Transverse colon (tissue), 4 donors: ENCODE data around the gene CDK2AP2.

ENCODE experiments used
- CTCF ChIP-seq, 5 experiments: fragments of 200-600 bp in 3 of 5; fragments of 450-650 bp in 2 of 5; sonication (generic) in 3 of 5; IDR thresholded peaks; 1 replicate in 2 of 5; 2 replicates in 3 of 5; pipeline ENCODE4 v1.5.1; 2016 to 2017; ENCODE audit warnings: antibody characterized with exemption in 5 of 5, inconsistent platforms in 3 of 5, mild to moderate bottlenecking in 2 of 5, moderate library complexity in 1 of 5
- EP300 ChIP-seq: sonication (generic); formaldehyde crosslinking; IDR thresholded peaks from one replicate; pipeline ENCODE4 v1.6.1; 2017; ENCODE audit warnings: antibody characterized with exemption, low read depth
- POLR2A ChIP-seq: fragments of 450-650 bp; IDR thresholded peaks from one replicate; pipeline ENCODE4 v1.6.1; 2016; ENCODE audit warnings: antibody characterized with exemption, mild to moderate bottlenecking, moderate library complexity
- POLR2AphosphoS5 ChIP-seq, 3 donors: sonication (generic); formaldehyde crosslinking; IDR thresholded peaks; one replicate each; pipeline ENCODE4 v1.6.1; 2016; ENCODE audit warnings: antibody characterized with exemption in 3 of 3

- peak; percentile 95 to 99 (median 98) for TF ChIP-seq CTCF (IDR thresholded peaks at IDR 0.05)
- peak; percentile 84 for TF ChIP-seq POLR2A
- TF ChIP-seq POLR2AphosphoS5 (IDR thresholded peaks at IDR 0.05), result peak; percentile 75 to 87 (median 82)
- no peak for TF ChIP-seq EP300
Measured at GRCh38 chr11:67505605-67506396, 2.2 kb downstream of the CDK2AP2 start.
